HG02571 (cell line): ENCODE data around the gene LHFPL4.
"Not testable (repeated sequence)": the region's sequence is repeated elsewhere in the genome, so short reads cannot be mapped to it uniquely, and the experiment has no call there.

Experiments
- ATAC-seq: cut with Tn5 transposase; IDR thresholded peaks from one replicate; pipeline ENCODE4 v1.9.1; 2021; ENCODE audit warnings: mild to moderate bottlenecking, moderate library complexity; ENCODE audit not compliant: unreplicated experiment

Gene LHFPL4

DNA sequence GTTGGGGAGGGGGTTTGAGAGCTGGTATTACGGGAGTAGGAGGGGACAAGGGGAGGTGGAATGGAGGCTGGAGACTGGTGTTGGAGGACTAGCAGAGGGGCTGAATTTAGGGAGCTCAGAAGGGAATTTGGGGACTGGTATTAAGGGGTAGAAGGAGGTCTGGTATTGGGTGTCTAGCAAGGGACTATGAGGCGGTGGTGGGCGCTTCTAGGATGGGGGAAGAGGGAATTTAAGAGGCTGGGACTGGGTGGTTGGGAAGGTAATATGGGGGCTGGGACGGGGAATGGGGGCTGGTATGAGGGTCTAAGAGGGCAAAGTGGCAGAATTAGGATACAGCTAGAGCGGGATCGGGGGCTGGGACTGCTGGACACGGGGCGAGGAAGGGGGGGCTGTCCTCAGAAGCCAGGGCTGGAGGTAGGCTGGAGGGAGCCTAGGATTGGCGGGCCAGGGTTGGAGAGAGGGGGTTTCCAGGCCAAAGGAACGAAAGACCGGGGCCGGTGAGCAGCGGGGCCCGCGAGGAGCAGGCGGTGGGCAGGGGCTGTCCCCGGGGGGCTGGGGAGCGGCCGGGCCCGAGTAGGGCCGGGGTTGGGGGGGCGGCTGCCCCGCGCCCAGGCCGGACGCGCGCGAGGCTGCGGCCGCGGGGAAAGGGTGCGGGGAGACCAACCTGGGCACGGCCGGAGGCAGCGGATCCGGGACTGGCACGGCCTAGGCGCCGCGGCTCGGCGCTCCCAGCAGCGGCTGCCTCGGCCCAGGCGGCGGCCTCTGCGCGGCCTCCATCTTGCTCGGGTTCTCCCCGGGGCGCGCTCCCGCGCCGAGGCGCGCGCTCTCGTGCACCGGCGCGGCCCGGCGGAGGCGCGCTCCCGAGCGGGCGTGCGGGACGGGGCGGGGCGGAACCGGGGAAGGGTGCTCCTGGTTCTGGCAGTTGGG is at the start of gene LHFPL4:
Gene LHFPL4, minus strand, starts transcription at position 802 of the 927 bp plus-strand sequence. CDS start 1,143 bp downstream, outside the sequence.
- no peak for ATAC-seq

DNA sequence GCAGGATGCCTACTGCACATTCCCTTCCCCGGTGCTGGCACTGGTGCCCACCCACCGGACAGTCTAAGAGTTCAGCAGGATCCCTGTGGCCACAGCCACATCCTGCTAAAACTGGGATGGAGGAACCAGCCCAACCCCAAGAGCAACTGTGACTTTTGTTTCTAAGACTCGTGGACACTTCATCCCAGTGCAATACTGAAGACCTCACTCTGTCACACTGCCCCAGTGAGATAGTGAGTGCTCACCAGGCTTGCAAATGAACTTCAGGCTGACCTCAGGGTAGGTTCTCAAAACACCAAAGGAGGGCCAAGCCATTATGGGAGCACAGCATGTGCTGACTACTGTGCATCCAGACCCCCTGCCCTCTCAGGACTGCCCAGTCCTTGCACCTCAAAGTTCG is 49.0 kb upstream of the LHFPL4 start:
- no peak for ATAC-seq

DNA sequence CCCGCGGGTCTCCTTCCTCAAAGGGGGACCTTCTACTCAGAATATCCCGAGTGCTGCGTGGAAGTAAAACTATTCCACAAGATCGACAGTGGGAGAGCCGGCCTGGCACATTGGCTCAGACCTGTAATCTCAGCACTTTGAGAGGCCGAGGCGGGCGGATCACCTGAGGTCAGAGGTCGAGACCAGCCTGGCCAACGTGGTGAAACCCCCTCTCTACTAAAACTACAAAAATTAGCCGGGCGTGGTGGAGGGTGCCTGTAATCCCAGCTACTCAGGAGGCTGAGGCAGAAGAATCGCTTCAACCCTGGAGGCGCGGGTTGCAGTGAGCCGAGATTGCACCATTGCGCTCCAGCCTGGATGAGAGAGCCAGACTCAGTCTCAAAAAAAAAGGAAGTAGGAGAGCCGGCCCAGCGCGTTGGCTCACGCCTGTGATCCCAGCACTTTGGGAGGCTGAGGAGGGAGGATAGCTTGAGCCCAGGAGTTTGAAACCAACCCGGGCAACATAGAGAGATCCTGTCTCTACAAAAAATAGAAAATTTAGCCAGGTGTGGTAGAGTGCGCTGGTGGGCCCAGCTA is 47.5 kb upstream of the LHFPL4 start:
- not testable (repeated sequence) for ATAC-seq

DNA sequence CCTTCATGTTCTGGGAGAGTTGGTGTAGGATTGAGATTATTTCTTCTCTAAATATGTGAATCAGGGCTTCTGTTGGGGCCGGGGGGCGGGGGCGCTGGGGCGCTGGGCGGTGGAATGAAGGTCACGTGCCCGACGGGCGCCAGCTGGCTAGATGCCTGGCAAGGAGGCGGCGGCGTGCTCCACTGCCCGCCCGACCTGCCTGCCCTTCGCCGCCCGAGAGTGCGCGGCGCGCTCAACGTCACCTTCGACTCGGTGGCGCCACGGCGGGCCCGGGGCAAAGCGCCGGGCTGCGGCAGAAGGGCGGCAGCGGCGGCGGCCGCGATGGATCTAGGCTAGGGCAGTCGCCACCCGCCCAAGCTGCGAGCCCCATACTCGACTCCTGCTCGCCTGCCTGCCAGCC is 47.0 kb upstream of the LHFPL4 start:
- no peak for ATAC-seq

DNA sequence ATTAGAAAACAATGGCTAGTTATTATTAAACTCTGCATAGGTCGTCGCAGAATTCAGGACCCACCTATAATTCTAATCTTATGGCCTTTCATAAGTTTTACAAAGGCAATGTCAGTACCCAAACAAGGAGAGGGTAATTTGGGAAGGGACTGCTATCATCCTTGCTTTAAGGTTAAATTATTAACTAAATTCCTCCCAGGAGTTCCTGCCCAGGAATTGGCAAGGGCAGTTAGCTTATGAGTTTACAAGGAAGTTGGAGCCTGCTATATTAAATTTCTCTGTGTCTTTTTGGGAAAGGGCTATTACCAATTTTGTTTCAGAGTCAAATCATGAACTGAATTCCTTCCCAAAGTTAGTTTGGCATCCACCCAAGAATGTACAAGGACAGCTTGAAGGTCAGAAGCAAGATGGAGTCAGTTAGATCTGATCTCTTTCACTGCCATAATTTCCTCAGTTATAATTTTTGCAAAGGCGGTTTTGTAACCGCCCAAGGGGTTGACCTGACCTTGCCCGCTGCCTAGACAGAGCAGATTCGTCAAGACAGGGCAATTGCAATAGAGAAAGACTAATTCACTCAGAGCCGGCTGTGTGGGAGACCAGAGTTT is 45.3 kb upstream of the LHFPL4 start:
- no peak for ATAC-seq

DNA sequence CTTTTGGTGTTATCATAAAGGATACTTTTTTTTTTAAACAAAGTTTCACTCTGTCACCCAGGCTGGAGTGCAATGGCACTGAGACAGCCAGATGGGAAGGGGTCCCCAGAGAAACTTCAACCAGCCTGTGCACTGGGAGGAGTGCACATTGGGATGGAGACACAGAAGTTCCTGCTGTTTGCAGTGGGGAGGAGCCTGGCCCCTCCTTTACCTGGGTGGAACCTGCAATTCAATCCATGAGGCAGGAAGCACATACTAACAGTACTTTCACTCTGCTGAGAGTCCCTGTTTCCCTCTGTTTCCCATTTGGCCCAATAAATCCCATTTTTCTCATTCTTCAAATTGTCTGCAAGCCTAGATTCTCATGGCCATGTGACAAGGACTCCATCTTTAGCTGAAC is 42.3 kb upstream of the LHFPL4 start:
- no peak for ATAC-seq

DNA sequence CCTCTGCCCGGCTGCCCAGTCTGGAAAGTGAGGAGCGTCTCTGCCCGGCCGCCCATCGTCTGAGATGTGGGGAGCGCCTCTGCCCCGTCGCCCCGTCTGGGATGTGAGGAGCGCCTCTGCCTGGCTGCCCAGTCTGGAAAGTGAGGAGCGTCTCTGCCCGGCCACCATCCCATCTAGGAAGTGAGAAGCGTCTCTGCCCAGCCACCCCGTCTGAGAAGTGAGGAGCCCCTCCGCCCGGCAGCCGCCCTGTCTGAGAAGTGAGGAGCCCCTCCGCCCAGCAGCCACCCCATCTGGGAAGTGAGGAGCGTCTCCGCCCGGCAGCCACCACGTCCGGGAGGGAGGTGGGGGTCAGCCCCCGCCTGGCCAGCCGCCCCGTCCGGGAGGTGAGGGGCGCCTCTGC is 38.2 kb upstream of the LHFPL4 start:
- ATAC-seq: not testable (repeated sequence)

DNA sequence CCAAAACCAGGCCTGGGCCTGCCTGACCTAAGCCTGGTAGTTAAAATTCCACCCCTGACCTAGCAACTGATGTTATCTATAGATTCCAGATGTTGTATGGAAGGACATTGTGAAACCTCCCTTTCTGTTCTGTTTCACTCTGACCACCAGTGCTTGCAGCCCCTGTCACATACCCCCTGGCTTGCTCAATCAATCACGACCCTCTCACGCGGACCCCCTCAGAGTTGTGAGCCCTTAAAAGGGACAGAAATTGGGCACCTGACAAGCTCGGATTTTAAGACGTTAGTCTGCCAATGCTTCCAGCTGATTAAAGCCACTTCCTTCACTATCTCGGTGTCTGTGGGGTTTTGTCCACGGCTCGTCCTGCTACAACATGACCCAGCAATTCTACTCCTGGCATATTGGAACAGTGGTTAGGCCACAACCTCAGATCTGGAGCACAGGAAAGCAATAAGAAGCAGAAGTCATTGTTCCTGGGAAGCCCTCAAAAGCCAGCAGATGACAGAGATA is 36.7 kb upstream of the LHFPL4 start:
- ATAC-seq: no peak

DNA sequence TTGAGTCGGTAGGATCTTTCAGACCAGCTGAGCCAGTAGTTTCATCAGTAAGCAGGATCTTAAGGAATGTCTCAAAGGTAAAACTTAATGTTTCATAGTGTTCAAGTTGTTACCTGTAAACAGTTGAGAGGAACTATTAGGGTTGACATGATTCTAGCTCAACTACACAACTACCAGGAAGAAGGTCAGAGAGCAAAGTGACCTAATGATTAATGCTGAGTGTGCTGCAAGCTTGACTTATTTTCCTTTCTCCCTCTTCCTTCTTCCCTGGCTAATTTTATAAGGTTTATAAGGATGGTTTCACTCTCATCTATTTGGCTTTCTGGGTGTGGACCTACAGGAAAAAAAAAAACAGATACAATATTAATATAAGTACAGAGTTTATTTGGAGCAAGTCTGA is 30.2 kb upstream of the LHFPL4 start:
- ATAC-seq: no peak

DNA sequence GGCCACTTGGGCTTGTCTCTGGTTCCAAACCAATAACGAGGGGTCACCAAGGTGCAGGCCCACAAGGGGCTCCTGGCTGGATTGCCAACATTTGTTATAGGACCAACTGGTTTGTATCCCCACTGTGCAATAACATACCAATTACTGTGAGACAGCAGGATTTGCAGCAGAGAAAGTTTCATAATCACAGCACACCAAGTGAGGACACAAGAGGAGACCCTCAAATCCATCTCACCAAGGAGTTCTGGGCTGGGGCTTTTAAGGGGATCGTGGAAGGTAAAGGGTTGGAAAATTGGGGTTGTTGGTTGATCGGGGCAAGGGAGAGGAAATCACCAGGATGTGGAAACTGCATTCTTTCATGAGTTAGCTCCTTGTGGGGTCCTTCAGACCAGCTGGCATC is 29.7 kb upstream of the LHFPL4 start:
- ATAC-seq: no peak

DNA sequence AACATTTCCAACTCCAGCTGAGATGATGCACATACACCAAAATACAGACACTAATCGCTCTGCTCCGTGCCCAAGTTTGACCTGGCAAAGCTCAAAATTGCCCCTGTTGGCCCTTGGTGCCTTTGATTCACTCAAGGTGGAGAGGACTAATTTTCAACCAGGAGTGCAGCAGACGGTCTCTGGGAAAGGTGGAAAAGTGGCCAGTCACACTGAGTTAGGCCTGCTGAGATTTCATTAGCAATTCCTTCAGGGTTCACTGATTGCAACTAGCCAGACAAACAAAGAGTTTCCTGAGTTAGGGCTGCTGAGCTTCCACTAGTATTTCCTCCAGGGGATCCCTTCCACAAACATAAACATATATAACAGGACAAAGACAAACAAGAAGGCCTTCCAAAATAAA is 28.7 kb upstream of the LHFPL4 start:
- no peak for ATAC-seq

DNA sequence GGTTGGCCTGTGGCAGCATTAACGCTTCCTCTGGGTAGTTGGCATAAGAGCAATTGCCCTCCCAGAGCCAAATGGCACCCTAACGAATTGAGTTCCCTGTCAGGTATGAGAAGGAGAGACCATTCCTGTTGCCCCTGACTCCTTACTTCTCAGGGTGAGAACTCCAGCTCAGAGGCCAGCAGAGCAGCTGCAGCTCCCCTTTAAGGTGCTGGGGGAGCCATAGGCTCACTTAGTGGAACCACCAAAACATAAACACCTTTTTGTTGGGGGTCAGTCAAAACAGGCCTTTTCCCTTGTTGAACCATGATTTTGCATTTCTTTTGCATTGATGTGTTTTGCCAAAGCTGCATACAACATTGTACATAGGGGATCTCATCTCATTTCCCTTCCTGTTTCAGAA is 28.1 kb upstream of the LHFPL4 start:
- ATAC-seq: no peak

DNA sequence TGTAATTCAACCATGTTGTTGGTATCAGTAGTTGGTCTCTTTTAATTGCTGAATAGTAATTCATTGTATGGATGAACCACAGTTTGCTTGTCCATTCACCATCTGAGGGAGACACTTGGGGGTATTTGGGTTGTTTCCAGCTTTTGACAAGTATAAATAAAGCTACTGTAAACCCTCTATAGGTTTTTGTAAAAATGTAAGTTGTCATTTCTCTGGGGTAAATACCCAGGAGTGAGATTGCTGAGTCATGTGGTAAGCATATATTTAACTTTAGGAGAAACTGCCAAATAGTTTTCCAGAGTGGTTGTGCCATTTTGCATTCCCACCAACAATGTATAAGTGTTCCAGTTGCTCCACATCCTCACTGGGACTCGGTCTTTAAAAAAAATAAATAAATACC is 15.4 kb upstream of the LHFPL4 start:
- ATAC-seq: no peak

DNA sequence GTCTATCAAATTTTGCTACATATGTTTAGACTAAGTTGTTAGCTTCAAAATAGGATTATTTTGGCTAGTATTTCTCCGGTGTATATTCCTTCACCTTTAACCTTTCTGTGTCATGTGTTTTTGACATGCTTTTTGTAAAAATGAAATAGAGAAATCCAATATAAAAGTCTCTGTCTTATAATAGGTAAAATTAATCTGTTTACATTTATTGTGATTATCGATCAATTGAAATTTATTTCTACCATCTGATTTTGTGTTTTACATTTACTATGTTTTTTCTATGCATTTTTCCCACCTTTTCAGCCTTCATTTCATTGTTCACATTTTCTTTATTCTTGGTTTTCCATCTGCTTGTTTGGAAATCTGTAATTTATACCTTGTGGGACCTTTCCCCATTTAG is 11.7 kb upstream of the LHFPL4 start:
- ATAC-seq: no peak

DNA sequence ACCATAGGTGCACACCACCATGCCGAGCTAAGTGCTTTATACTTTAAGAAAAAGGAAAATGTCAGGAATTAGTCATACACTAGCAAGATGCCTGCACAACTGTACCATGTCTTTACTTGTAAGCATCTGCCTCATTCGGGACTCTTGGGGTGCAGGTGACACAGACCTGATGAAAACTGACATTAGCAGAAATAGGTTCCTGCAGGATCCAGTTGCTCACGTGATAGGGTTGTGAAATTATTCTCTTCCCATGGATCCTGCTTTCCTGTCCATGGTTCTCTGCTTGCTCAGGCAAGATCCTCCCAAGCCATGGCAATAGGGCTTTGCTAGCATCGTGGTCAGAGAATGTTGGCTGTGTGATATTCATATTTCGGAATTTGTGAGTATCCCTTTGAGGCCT is 10.2 kb upstream of the LHFPL4 start:
- no peak for ATAC-seq

DNA sequence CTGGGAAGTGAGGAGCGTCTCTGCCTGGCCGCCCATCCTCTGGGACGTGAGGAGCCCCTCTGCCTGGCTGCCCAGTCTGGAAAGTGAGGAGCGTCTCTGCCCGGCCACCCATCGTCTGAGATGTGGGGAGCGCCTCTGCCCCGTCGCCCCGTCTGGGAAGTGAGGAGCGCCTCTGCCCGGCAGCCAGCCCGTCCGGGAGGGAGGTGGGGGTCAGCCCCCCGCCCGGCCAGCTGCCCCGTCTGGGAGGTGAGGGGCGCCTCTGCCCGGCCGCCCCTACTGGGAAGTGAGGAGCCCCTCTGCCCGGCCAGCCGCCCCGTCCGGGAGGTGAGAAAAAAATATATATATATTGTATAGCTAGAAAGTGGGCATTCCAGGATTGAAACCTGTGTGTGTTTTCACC is 6.4 kb upstream of the LHFPL4 start:
- ATAC-seq: not testable (repeated sequence)

DNA sequence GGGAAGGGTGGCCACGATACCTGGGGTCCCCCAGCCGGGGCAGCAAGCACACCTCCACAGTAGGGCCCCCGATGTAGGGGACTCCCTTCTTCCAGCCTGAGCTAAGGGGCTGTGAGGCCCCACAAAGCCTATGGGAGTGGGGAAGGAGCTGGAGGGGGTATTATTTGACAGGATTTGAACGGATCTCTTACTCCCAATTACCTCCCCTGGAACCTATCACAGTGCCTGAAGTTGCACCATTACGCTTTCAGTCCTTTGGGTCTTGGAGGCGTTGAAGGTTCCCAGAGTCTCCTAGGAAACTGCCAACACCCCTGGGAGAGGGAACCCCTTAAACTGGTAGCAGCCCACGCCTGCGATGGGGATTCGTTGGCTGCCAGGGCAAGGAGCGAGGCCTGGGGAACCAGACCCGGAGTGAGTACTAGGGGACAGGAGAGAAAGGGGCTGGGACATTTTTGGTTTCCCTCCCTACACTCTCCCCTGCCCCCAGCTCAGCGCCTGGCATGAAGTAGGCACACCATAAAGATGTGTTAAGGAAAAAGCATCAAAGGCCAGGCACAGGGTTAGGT is 409 bp upstream of the LHFPL4 start:
- no peak for ATAC-seq

DNA sequence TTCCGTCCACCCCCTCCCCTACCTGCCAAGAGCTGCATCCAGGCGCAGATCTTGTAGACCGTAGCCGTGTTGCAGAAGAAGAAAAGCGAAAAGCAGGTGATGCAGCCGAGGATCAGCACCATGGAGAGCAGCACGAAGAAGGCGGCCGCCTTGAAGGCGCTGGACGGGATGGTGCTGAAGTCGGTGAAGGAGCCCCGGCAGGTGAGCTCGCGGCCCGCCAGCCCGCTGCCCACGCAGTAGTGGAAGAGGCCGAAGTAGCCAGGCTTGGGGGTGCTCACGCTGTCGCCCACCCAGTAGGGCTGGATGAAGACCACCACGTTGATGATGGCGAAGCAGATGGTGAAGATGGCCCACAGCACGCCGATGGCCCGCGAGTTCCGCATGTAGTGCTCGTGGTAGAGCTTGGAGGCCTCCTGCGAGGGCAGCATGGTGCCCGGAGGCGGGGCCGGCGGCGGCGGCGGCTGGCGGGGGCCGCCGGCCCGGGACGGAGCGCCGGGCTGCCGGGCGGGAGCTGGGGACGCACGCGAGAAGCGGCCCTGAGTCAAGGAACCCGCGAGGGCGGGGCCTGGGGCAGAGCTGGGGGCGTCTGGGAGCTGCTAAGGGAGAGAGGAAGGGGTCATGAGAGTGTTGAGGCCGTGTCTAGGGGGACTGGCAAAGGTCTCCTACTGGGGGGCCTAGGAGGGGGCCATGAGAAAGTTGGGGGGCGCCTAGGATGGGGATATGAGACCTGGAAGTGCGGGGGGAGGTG is 1.2 kb downstream of the LHFPL4 start:
- no peak for ATAC-seq

DNA sequence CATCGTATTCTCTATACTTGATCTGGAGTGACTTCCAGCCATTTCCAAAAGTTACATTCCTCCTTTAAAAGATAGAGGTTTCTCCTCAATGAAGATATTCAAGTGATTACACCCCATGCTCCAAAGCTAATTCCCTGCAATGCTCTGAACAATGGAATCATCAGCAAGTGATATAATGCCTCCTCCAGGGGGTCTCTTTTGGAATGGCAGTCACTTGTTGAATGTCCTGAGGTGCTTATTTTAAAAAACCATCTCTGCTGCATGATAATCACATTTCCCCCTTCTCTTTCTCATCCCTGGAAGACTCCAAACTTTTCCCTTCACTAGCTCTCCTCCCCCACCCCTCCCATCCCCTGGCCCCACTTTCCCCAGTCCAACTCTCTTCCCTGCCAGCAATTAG is 2.6 kb downstream of the LHFPL4 start:
- no peak for ATAC-seq

DNA sequence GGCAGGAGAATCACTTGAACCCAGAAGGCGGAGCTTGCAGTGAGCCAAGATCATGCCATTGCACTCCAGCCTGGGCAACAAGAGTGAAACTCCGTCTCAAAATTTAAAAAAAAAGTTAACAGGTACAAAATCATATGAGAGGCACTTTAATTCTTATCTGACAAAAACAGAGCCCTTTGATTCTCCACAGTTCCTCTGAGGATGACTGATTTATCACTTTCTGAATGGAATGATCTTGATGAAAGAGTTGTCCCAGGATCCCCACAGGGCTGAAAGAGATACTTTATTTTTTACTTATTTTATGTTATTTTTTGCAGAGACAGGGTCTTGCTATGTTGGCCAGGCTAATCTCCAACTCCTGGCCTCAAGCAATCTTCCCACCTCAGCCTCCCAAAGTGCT is 4.0 kb downstream of the LHFPL4 start:
- no peak for ATAC-seq

DNA sequence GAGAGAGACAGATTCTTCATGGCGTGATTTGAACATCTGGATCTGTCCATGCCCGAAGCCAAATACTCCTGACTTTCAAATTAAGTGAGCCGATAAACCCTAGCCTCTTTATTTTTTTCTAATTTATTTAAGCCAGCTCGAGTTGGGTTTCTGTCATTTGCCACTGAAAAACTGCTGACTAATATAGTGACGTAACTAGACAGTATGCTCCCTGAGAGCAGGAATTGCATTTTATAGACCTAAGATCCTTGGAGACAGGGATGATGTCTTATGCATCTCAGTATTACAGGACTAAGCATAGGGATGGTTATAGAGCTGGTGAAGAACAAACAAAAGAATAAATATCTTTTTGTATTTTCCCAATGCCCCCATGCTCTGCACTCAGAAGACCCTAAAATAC is 4.6 kb downstream of the LHFPL4 start:
- ATAC-seq: no peak
